HG03097 (cell line): Measurements from ENCODE around the gene AGBL1.

Source experiments
- ATAC-seq: cut with Tn5 transposase; IDR thresholded peaks from one replicate; pipeline ENCODE4 v1.9.1; 2021; ENCODE audit not compliant: unreplicated experiment, low FRiP score

Gene AGBL1

GRCh38 chr15:86762874-86763273, 683.2 kb downstream of the AGBL1 start:
- no peak for ATAC-seq

DNA sequence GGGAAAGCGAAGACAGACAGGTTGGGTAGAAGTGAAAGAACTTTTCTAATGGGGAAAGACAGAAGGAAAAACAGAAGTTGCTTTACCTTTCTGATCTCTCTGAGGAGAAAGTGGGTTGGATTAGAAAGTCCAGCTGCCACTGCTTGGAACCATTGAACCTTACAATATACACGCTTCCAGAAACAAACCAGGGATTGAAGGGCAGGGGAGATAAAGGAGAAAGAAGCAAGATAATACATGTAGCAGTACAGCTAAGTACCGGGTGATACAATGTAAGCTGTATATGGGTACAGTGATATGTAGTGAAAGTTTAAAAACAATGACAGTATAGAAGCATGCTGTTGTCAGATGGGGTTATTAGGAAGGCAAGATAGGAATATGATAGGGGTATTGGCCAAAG, 684.4 kb downstream of the AGBL1 start:
- ATAC-seq: no peak

DNA sequence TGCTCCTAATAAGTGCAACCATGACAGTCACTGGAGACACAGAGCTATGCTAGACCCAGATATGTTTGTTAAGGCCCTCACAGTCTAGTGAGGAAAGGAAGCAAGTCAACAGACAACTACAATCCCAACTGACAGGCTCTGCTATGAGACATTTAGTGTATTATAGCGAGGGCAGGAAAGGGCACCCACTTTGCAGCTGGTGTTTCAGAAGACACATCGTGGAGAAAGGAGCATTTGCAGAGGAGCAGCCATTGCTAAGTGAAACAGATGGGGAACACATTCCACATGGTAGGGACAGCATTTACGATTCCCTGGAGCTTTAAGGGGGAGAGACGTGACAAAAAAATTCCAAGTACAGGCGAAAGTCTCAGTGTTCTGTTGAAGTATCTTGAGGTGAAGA, 685.6 kb downstream of the AGBL1 start:
- ATAC-seq: no peak

DNA sequence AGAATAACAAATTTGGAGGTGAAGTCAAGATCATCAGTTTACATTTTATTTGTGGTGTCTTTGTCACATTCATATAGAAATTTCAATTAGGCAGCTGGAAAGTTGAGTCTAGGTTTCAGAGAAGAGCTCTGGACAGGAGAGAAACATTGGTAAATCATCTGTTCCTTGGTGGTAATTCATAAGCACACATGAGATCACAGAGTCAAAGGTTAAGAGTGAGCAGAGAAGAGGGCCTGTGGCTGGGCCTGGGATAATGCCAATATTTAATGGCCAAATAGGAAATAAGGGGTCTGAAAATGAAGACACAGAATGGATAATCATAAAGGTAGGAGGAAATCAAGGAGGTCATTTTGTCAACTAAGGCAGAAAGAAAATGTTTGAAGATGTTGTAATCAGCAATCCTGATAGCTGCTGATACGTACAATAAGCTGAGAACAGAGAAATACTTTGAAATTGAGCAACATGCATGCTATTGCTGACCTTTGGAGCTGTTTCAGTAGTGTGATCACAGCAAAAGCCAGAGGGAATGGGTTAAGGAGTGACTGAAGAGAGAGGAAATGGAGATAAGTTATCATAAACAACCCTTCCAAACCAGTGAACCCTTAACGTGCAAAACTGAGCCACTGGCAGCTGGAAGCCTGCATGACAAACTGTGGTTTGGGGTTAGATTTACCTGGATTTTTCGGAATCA, 692.8 kb downstream of the AGBL1 start:
- ATAC-seq: no peak

DNA sequence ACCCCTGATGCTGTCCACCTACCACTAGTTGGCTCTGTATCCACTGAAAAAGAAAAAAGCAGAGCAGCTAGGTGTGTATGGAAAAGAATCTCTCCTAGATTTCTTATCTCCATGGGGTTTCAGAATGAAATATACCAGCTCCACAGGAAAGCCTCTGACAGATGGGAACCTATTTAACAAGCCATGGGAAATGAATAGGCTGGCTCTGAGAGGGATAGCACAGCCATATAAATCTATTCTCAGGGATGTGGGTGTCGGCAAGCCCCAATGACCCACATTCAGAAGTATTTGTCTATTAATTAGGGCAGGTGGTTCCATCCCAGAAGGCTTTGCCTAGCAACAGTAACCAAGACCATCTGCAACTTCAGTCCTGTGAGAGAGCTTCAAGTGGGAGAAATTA, 694.1 kb downstream of the AGBL1 start:
- no peak for ATAC-seq

GRCh38 chr15:86776145-86776544, 696.5 kb downstream of the AGBL1 start:
- no peak for ATAC-seq

DNA sequence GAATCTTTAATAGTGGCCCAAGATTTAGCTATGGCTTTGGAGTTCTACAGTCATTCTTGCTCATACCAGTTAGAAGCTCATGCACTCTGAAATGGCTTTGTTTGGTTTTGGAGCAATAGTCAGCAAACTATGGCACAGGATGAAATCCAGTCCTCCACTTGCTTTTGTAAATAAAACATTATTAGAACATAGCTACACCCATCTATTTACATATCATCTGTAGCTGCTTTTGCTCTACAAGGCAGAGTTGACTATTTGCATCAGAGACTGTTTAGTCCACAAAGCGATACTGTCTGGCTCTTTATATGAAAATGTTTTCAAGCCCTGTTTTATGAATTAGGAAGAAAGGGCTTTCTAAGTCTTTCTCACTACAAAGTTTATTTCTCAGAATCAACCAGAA, 716.9 kb downstream of the AGBL1 start:
- no peak for ATAC-seq

DNA sequence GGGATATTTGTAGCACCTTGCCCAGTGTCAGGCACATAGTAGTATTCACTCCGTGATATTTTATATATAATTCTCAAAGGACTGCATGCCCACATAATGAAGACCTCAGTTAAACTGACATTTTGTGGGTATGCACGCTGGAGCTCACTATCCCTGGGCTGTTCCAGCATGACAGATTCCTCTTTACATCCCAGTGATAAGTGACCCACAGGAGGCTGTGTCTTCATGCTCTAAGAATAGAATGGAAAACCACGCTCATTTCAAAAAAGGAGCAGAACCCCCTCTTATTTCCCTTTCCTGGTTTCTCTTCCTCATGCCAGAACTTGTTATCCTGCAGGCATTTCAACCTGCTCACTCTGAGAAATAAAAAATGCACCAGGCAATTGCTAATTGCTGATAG, 717.5 kb downstream of the AGBL1 start:
- ATAC-seq: no peak

DNA sequence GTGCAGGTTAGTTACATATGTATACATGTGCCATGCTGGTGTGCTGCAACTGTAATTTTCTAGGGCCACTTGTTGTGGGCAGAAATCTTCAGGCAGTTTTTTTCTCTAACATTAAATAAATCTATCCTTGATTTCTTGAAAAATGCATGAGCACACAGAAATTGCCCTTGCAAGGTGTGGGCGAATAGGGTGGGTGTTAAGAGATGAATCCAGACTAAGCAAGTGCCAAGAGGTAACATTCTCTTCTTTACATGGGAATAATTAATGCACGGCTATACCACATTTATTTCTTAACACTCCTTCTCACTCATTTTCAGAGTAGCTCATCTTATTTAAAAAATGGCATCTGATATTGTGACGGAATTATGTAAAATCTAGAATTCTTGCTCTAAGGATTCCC, 719.6 kb downstream of the AGBL1 start:
- ATAC-seq: no peak

- no peak for ATAC-seq
Observed at GRCh38 chr15:86802244-86802643, 722.6 kb downstream of the AGBL1 start.

DNA sequence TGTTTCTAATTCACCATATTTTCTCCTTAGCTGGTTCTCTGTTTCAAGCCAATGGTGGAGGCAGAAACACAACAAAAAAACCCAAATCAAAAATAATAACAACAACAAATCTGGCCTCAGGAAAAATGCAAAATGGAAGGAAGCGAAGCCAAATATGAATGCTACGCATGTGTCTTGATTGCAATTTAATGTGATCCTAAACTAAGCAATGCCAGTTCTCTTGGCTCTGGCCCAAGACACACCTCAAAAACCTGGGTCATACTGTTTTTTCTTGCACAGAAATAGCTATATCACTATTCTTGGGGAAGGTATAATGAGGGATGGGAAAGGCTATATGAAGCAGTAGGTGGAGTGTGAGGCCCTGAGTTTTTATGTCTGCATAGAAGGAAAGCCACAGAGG, 724.7 kb downstream of the AGBL1 start:
- no peak for ATAC-seq

DNA sequence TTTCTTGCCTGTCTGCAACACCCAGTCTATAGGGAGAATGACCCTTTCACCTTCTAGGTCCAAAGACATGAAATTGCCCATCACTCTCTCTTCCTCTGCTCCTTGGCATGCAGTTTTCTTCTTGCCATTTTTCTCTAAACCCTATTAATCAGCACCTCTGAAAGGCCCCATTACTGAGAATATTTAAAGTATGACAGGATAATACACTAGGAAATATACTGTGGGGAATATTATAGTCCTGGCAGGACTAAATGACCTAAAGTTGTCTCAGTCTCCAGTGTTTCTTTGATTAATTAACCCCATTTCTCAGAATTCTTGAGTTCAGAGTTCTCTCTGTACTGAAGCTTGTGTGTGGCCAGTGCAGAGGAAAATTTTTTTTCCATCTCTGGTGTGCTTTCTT, 730.7 kb downstream of the AGBL1 start:
- ATAC-seq: no peak

GRCh38 chr15:86813892-86814291, 734.2 kb downstream of the AGBL1 start:
- no peak for ATAC-seq

DNA sequence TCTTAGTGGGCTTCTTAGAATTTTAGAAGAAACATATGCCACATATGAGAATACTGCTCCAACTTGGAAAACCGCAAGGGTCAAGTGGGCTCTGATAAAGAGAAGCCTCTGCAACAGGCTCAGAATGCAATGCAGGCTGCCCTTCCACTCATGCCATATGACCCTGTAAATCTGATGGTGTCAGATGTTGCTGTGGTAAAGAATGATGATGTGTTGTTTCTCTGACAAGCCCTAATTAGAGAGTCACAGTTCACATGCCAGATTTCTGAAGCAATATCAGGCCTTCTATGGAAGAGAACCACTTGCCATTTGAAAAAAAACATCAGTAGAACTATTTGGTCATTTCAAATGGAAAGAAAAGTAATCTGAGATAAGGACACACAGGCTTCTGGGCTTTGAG, 749.6 kb downstream of the AGBL1 start:
- ATAC-seq: no peak

DNA sequence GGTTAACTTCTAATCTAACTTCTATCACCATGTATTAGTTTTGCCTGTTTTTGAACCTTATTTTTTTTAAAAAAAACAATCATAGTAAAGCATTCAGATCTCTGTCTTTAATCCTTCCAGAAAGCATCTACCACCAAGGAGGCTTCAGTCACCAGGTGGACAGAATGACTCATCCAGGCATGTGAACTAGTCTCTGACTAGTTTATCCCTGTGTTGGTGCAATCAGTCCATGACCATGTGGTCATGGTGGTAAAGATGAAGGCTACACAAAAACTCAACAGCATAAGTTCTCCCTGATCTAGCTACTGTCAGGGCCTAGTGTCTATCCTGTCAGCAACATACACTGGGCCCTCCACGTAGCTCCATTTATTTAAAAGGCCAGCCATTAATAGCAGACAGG, 750.6 kb downstream of the AGBL1 start:
- ATAC-seq: no peak

DNA sequence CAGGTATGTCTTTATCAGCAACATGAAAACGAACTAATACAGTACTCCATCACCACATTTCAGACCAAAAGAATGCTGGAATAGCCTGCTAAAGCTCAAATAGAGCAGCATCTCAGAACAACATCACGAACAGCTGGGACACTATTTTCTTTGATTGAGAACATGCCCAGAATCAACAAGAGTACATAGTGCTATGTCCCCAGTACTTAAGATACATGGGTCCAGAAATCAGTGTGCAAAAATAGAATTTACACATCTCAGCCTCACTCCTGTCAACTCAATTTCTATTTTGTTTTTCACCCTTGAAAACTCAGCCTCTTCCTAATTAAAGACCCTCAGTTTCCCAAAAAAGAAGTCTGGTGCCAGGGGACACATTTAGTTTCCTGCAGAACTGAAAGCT, 753.9 kb downstream of the AGBL1 start:
- ATAC-seq: no peak

GRCh38 chr15:86834115-86834863, 754.6 kb downstream of the AGBL1 start:
- ATAC-seq: no peak

DNA sequence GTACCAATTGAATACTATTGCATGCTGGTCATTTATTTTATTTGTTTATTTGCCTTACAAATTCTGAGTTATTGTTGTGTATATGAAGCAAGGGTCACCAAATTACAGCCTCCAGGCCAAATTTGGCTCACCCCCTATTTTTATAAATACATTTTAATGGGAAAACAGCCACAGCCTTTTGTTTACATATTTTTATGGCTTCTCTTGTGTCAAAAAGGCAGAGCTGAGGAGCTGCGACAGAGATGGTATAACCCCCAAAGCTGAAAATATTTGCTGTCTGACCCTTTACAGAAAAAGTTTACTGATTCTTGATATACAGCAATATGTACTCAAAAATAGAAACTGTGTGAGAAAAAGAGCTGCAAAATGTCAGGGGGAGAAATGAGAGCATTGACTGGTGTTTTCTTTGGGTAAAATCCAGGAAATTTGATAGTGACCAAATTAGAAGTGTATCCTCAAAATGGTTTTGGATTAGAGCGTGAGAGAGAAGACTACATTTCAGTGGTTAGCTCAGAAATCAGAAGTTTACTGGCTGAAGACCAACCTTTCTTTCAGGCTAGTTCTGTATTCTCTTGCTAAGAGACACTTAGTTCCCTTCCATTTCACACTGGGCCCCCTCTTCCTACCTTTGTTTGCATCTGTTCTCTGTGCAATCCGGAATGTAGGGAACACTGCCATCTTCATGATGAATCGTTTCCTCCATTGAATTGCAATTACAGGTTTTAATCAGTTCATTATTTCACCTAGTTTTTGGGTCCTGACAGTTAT, 757.8 kb downstream of the AGBL1 start:
- ATAC-seq: no peak

GRCh38 chr15:86839502-86839901, 759.8 kb downstream of the AGBL1 start:
- no peak for ATAC-seq

GRCh38 chr15:86840996-86841395, 761.3 kb downstream of the AGBL1 start:
- ATAC-seq: no peak

DNA sequence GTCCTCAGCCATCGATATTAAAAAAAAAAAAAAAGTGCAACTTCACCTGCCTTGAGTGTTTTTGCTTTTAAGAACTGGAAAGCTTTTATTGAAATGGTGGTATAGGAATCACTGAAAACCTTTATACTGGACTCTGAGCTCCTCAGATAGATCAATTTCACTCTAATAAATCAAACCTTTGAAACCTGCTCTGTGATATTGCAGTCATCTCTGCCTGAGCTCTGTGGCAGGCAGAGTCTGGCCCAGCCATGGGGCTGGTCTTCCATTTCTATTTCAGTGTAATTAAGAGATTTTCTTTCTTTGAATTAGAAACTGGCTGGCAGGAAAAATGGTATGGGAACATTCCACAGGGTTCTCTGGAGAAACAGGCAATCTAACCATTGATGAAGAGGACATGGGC, 762.5 kb downstream of the AGBL1 start:
- no peak for ATAC-seq

- no peak for ATAC-seq
Observed at GRCh38 chr15:86846036-86846435, 766.4 kb downstream of the AGBL1 start.
